DND-41 (cell line): ENCODE measurements around the gene RGL3.
A peak's percentile ranks its signal among the peaks of the same experiment; 100 is the strongest.

ENCODE experiments used
- ATAC-seq: fragments of 200-7000 bp; cut with Tn5 transposase; 3 replicates; pipeline ENCODE4 v1.9.1; 2021; ENCODE audit warnings: low read depth; ENCODE audit not compliant: insufficient read depth
- DNase-seq: peaks from one replicate; pipeline ENCODE4 v3.0.0-alpha.2; 2020
- H2AFZ ChIP-seq: 2 replicates; pipeline ENCODE4 v1.6.0; 2012; ENCODE audit warnings: low read depth, low read length
- H3K27ac ChIP-seq: 2 replicates; pipeline ENCODE4 v1.5.1; 2012; ENCODE audit warnings: low read length, inconsistent platforms
- H3K27me3 ChIP-seq: fragments of 200-600 bp; sonication (generic); 2 replicates; pipeline ENCODE4 v1.6.0; 2012; ENCODE audit warnings: low read length, mild to moderate bottlenecking, inconsistent platforms; ENCODE audit not compliant: insufficient read depth, poor library complexity
- H3K36me3 ChIP-seq: 2 replicates; pipeline ENCODE4 v1.5.1; 2012; ENCODE audit warnings: low read length, inconsistent platforms; ENCODE audit not compliant: insufficient read depth
- H3K4me1 ChIP-seq: 2 replicates; pipeline ENCODE4 v1.5.1; 2012; ENCODE audit warnings: mild to moderate bottlenecking, low read length; ENCODE audit not compliant: insufficient read depth
- H3K4me2 ChIP-seq: 2 replicates; pipeline ENCODE4 v1.6.0; 2012; ENCODE audit warnings: mild to moderate bottlenecking, moderate library complexity, low read length, inconsistent platforms; ENCODE audit not compliant: insufficient read depth
- H3K4me3 ChIP-seq, 2 experiments: fragments of 200-600 bp in 1 of 2; shearing (Covaris generic) in 1 of 2; 2 replicates each; pipeline ENCODE4 v1.5.1; 2012 to 2016; ENCODE audit warnings: inconsistent platforms in 2 of 2, low read length in 2 of 2, mild to moderate bottlenecking in 2 of 2, low read depth in 1 of 2, moderate library complexity in 1 of 2
- H3K79me2 ChIP-seq: 2 replicates; pipeline ENCODE4 v1.6.0; 2012; ENCODE audit warnings: low read length, inconsistent platforms; ENCODE audit not compliant: insufficient read depth
- H3K9ac ChIP-seq: 2 replicates; pipeline ENCODE4 v1.6.0; 2012; ENCODE audit warnings: low read depth, mild to moderate bottlenecking, inconsistent platforms, low read length, moderate library complexity
- H3K9me3 ChIP-seq: 2 replicates; pipeline ENCODE4 v1.5.1; 2012; ENCODE audit warnings: low read length, moderate library complexity, mild to moderate bottlenecking, inconsistent platforms; ENCODE audit not compliant: insufficient read depth, severe bottlenecking
- H4K20me1 ChIP-seq: 2 replicates; pipeline ENCODE4 v1.6.0; 2012; ENCODE audit warnings: low read length; ENCODE audit not compliant: insufficient read depth
- EZH2 ChIP-seq: IDR thresholded peaks from 3 replicates; pipeline ENCODE4 v1.6.1; 2012; ENCODE audit warnings: borderline replicate concordance, low read depth, mild to moderate bottlenecking, moderate library complexity, low read length, inconsistent platforms; ENCODE audit not compliant: severe bottlenecking
- TF ChIP-seq, protein P1 (sequence below): IDR thresholded peaks from 2 replicates; pipeline ENCODE4 v1.5.1; 2012; ENCODE audit warnings: borderline replicate concordance, low read length, moderate library complexity, mild to moderate bottlenecking; ENCODE audit not compliant: poor library complexity, severe bottlenecking; ENCODE audit errors: extremely low read depth

RGL3 gene

DNA sequence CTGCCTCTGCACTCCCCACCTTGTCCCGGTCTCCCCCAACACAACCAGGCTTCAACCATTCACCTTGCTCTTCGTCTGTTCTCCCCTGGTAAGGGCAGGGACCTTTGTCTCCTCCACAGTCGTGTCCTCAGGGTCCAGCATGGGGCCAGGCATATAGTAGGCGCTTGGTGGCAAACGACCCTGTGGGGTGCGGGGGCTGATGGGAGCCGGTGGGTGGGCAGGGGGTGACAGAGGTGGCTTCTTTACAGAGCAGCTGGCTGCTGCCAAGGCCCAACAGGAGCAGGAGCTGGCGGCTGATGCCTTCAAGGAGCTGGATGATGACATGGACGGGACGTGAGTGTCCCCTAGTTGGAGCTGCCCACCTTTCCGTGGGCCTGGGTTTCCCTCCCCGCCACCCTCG, 26.0 kb upstream of the RGL3 start:
- no peak overlapping the region for H3K27ac ChIP-seq

DNA sequence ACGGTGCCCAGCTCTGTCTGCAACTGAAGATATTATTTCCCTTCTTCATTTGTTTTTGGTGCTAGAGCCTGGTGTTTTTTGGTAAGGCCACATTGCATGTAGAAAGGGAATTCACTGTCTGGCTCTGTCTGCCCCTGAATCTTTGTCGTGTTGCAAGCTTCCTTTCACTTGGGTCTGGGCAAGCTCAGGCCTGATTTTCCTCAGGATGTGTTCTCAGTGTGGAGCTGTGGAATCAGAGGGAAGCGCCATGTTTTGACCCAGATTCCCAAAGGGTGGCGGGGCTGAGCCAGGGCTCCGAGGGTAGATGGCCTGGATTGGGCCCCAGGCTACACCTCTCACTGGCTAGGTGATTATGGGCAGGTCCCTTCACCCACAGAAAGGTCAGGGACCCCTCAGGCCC, 24.9 kb upstream of the RGL3 start:
- Histone ChIP-seq H4K20me1 (peaks cover 31% of the 10 kb centered on the region), H3K9ac (no peak overlapping the region), H3K4me3 (no peak overlapping the region), H3K4me2 (no peak overlapping the region), H3K27me3 (no peaks in the 10 kb centered on the region), H3K4me1 (0 out of 2 replicates have a peak, but pooled peaks cover 3% of the 10 kb centered on the region), H3K9me3 (no peaks in the 10 kb centered on the region), H3K27ac (no peak overlapping the region), H3K36me3 (peaks cover 84% of the 10 kb centered on the region), H3K79me2 (peaks cover 17% of the 10 kb centered on the region), H2AFZ (no peak overlapping the region)
- ATAC-seq, result no peak
- DNase-seq, result no peak
- no peak for TF ChIP-seq EZH2
- TF ChIP-seq, protein P1, sequence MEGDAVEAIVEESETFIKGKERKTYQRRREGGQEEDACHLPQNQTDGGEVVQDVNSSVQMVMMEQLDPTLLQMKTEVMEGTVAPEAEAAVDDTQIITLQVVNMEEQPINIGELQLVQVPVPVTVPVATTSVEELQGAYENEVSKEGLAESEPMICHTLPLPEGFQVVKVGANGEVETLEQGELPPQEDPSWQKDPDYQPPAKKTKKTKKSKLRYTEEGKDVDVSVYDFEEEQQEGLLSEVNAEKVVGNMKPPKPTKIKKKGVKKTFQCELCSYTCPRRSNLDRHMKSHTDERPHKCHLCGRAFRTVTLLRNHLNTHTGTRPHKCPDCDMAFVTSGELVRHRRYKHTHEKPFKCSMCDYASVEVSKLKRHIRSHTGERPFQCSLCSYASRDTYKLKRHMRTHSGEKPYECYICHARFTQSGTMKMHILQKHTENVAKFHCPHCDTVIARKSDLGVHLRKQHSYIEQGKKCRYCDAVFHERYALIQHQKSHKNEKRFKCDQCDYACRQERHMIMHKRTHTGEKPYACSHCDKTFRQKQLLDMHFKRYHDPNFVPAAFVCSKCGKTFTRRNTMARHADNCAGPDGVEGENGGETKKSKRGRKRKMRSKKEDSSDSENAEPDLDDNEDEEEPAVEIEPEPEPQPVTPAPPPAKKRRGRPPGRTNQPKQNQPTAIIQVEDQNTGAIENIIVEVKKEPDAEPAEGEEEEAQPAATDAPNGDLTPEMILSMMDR, result no peak

More for the DNA sequence above, 26.0 kb upstream of the RGL3 start:
- ATAC-seq, result no peak
- H4K20me1 ChIP-seq, result peaks cover 31% of the 10 kb centered on the region
- no peak overlapping the region for H3K4me3 ChIP-seq
- no peak overlapping the region for H3K9ac ChIP-seq
- H3K27me3 ChIP-seq, result no peaks in the 10 kb centered on the region
- H3K9me3 ChIP-seq, result no peaks in the 10 kb centered on the region
- peaks cover 16% of the 10 kb centered on the region for H3K79me2 ChIP-seq
- H3K36me3 ChIP-seq, result peaks cover 86% of the 10 kb centered on the region
- H2AFZ ChIP-seq, result no peak overlapping the region
- no peak for DNase-seq
- 0 out of 2 replicates have a peak, but pooled peaks cover 3% of the 10 kb centered on the region for H3K4me1 ChIP-seq
- no peak overlapping the region for H3K4me2 ChIP-seq
- TF ChIP-seq EZH2, result no peak
- TF ChIP-seq, protein P1, result no peak

DNA sequence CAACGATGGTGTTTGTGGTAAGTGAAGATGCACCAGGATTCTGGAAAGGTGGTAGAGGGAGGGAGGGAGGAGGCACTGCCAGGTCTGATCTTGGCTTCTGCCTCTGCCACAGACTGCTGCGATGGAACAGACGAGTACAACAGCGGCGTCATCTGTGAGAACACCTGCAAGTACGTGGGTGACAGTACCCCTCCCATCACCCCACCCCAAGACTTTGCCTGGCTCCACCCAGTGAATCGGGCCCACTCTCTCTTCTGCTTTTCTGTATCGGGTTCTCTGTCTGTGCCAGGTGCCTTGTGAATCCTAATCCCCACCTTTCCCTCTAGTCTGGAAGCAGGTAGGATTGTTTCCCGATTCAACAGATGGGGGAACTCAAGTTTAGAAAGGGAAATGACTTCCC, 18.8 kb upstream of the RGL3 start:
- no peaks in the 10 kb centered on the region for H3K27me3 ChIP-seq
- ATAC-seq (no peak), DNase-seq (no peak)
- no peak overlapping the region for H3K9ac ChIP-seq
- H3K4me2 ChIP-seq, result no peak overlapping the region
- H3K9me3 ChIP-seq, result no peaks in the 10 kb centered on the region
- H3K36me3 ChIP-seq, result peaks cover 62% of the 10 kb centered on the region
- H3K27ac ChIP-seq, result no peak overlapping the region
- H2AFZ ChIP-seq, result no peak overlapping the region
- TF ChIP-seq, protein P1, result no peak
- TF ChIP-seq EZH2, result no peak
- no peak overlapping the region for H3K4me3 ChIP-seq
- peaks cover 33% of the 10 kb centered on the region for H3K79me2 ChIP-seq
- peaks cover 36% of the 10 kb centered on the region for H3K4me1 ChIP-seq
- H4K20me1 ChIP-seq, result peaks cover 26% of the 10 kb centered on the region

DNA sequence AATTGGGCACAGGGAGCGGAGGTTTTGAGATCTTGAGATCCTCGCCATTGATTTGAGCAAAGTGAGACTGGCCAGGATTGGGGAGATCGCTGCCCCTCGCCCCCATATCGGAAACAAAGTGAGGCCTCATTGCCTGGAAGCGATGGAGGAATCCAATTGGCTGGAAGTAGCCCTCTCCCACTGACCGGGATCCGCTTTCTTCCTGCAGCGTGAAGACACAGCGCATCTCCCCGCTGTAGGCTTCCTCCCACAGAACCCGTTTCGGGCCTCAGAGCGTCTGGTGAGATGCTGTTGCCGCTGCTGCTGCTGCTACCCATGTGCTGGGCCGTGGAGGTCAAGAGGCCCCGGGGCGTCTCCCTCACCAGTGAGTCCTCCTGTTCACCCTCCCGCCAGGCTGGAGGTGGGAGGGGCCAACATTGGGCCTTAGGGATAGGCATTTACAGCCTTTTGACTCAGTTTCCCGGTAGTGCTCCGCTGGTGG, 16.8 kb upstream of the RGL3 start:
- no peak for DNase-seq
- H3K27me3 ChIP-seq, result no peaks in the 10 kb centered on the region
- H3K9me3 ChIP-seq, result no peaks in the 10 kb centered on the region
- TF ChIP-seq, protein P1, result no peak
- TF ChIP-seq EZH2, result no peak
- H3K9ac ChIP-seq, result peak overlapping the region; percentile 71
- no peak for ATAC-seq
- H3K4me1 ChIP-seq, result peaks cover 36% of the 10 kb centered on the region
- peak overlapping the region; percentile 50 to 82; a peak in 3 of 4 replicates for H3K4me3 ChIP-seq
- peak overlapping the region; percentile 86 for H3K4me2 ChIP-seq
- peak overlapping the region; percentile 89 for H3K27ac ChIP-seq
- peaks cover 17% of the 10 kb centered on the region for H4K20me1 ChIP-seq
- peaks cover 43% of the 10 kb centered on the region for H3K36me3 ChIP-seq
- peak overlapping the region; percentile 82 for H2AFZ ChIP-seq
- H3K79me2 ChIP-seq, result peaks cover 28% of the 10 kb centered on the region
